ENCODE results near the gene RANBP10. TPM values are rescaled to one million over a fixed set of nuclear protein-coding genes. Genes with fewer than 3 reads are reported as not detected.
A peak's percentile ranks its signal among the peaks of the same experiment; 100 is the strongest.

RANBP10 gene
- total and polyA plus RNA-seq, 2 of the 13 experiments (the other 11 are each of a cell fraction or from before 2014, with no cell fraction given), result 9.2 to 22.7 TPM

GRCh38 chr16:67833415-67834241 is 27.3 kb upstream of the RANBP10 start (continued):
- TF ChIP-seq ZNF781 (CRISPR knock-in tag; IDR thresholded peaks at IDR 0.05; ENCODE audit: borderline replicate concordance, not compliant biosample characterization) (peak; percentile 88), ZNF768 (CRISPR knock-in tag; IDR thresholded peaks at IDR 0.05) (peak; percentile 80; the same call in 1 of the 2 replicates), ATF7-NPFF (CRISPR knock-in tag; IDR thresholded peaks at IDR 0.05; ENCODE audit: low read depth) (peak; percentile 90), HNRNPL (IDR thresholded peaks at IDR 0.05; ENCODE audit: low read depth, low read length) (no peak), HCFC1 (IDR thresholded peaks at IDR 0.05; ENCODE audit: low read depth, low read length) (peak; percentile 100), ZBTB2 (CRISPR knock-in tag; IDR thresholded peaks at IDR 0.05; ENCODE audit: low read depth) (no peak), SALL1 (CRISPR knock-in tag; IDR thresholded peaks at IDR 0.05) (peak; percentile 87), THAP7 (CRISPR knock-in tag; IDR thresholded peaks at IDR 0.05) (peak; percentile 89), ZNF770 (CRISPR knock-in tag; IDR thresholded peaks at IDR 0.05) (peak; percentile 44), MAFK (conservative IDR thresholded peaks at IDR 0.05 in 1 of 2, IDR thresholded peaks at IDR 0.05 in 1 of 2; ENCODE audit: low read length in 2 of 2) (no peak), NR2F1 (CRISPR knock-in tag; IDR thresholded peaks at IDR 0.05) (no peak), ZNF576 (CRISPR knock-in tag; IDR thresholded peaks at IDR 0.05) (no peak), ZNF547 (CRISPR knock-in tag; IDR thresholded peaks at IDR 0.05) (peak; percentile 73), SRF (IDR thresholded peaks at IDR 0.05; ENCODE audit: low read depth, low read length) (no peak), ZHX1 (CRISPR knock-in tag; IDR thresholded peaks at IDR 0.05; ENCODE audit: low read depth) (peak; percentile 50; the same call in 1 of the 2 replicates), ZNF280D (CRISPR knock-in tag; IDR thresholded peaks at IDR 0.05) (0 out of 2 replicates have a peak, but pooled peaks have one; percentile 82), HES4 (CRISPR knock-in tag; IDR thresholded peaks at IDR 0.05; ENCODE audit: borderline replicate concordance) (peak; percentile 71; the same call in 1 of the 2 replicates)

All from HepG2 (cell line).